GM23338 (cell line): ENCODE measurements around the gene SLC39A11. TPM values are rescaled to one million over a fixed set of nuclear protein-coding genes. Genes with fewer than 3 reads are reported as not detected.
"Not testable (repeated sequence)": the region's sequence is repeated elsewhere in the genome, so short reads cannot be mapped to it uniquely, and the experiment has no call there.

Source experiments
- ATAC-seq: fragments of 200-7000 bp; cut with Tn5 transposase; 3 replicates; pipeline ENCODE4 v1.9.1; 2020
- DNase-seq: peaks from one replicate; pipeline ENCODE4 v3.0.0-alpha.2; 2015; ENCODE audit warnings: low spot score
- H2AFZ ChIP-seq: fragments of 200-600 bp; sonication (generic); 2 replicates; pipeline ENCODE4 v1.8.0; 2016; ENCODE audit warnings: antibody characterized with exemption, mild to moderate bottlenecking, moderate library complexity
- H3F3A ChIP-seq: fragments of 200-600 bp; sonication (generic); replicated peaks from 2 replicates; pipeline ENCODE4 v1.8.0; 2017; ENCODE audit warnings: antibody characterized with exemption, mixed run types, low read depth
- H3K27ac ChIP-seq: fragments of 200-600 bp; sonication (generic); 2 replicates; pipeline ENCODE4 v1.6.1; 2016; ENCODE audit warnings: low read depth
- H3K27me3 ChIP-seq: fragments of 200-600 bp; sonication (generic); 2 replicates; pipeline ENCODE4 v1.8.0; 2016; ENCODE audit warnings: mild to moderate bottlenecking, mixed run types, moderate library complexity; ENCODE audit not compliant: insufficient read depth
- H3K36me3 ChIP-seq: fragments of 200-600 bp; sonication (generic); 2 replicates; pipeline ENCODE4 v1.8.0; 2016; ENCODE audit warnings: mild to moderate bottlenecking; ENCODE audit not compliant: insufficient read depth
- H3K4me1 ChIP-seq: fragments of 200-600 bp; sonication (generic); 2 replicates; pipeline ENCODE4 v1.8.0; 2016; ENCODE audit warnings: mild to moderate bottlenecking, moderate library complexity; ENCODE audit not compliant: insufficient read depth
- H3K4me2 ChIP-seq: fragments of 200-600 bp; sonication (generic); 2 replicates; pipeline ENCODE4 v1.7.1; 2017; ENCODE audit warnings: mixed run types
- H3K4me3 ChIP-seq: fragments of 200-600 bp; sonication (generic); 2 replicates; pipeline ENCODE4 v1.6.1; 2016; ENCODE audit warnings: mixed run types
- H3K79me2 ChIP-seq: fragments of 200-600 bp; sonication (generic); replicated peaks from 2 replicates; pipeline ENCODE4 v1.8.0; 2017; ENCODE audit warnings: mild to moderate bottlenecking; ENCODE audit not compliant: insufficient read depth
- H3K9me2 ChIP-seq: fragments of 200-600 bp; sonication (generic); 2 replicates; pipeline ENCODE4 v1.8.0; 2017; ENCODE audit not compliant: insufficient read depth
- H4K20me1 ChIP-seq: fragments of 200-600 bp; sonication (generic); replicated peaks from 2 replicates; pipeline ENCODE4 v1.8.0; 2017; ENCODE audit warnings: mild to moderate bottlenecking; ENCODE audit not compliant: insufficient read depth
- H3K27ac Mint-ChIP-seq: 2 replicates; pipeline ENCODE4 v1.8.0; 2020; ENCODE audit warnings: inconsistent platforms, mild to moderate bottlenecking, moderate library complexity, mixed read lengths
- H3K27me3 Mint-ChIP-seq: 3 replicates; pipeline ENCODE4 v1.8.0; 2022; ENCODE audit warnings: low read depth, mild to moderate bottlenecking, moderate library complexity, mixed read lengths, inconsistent platforms; ENCODE audit not compliant: insufficient read depth, poor library complexity
- H3K36me3 Mint-ChIP-seq: 3 replicates; pipeline ENCODE4 v1.8.0; 2021; ENCODE audit warnings: low read depth, mild to moderate bottlenecking, inconsistent platforms, moderate library complexity, mixed read lengths
- H3K4me1 Mint-ChIP-seq: 3 replicates; pipeline ENCODE4 v1.8.0; 2020; ENCODE audit warnings: mild to moderate bottlenecking, inconsistent platforms, mixed read lengths
- H3K4me3 Mint-ChIP-seq: 3 replicates; pipeline ENCODE4 v1.8.0; 2021; ENCODE audit warnings: moderate library complexity, mild to moderate bottlenecking, inconsistent platforms, mixed read lengths
- H3K9me3 Mint-ChIP-seq: 3 replicates; pipeline ENCODE4 v1.8.0; 2020; ENCODE audit warnings: moderate library complexity, mild to moderate bottlenecking, inconsistent platforms, mixed read lengths
- EZH2phosphoT487 ChIP-seq: fragments of 200-600 bp; sonication (generic); IDR thresholded peaks from one replicate; pipeline ENCODE4 v1.8.1; 2018; ENCODE audit warnings: antibody characterized with exemption; ENCODE audit not compliant: unreplicated experiment
- JUNB ChIP-seq: IDR thresholded peaks from one replicate; pipeline ENCODE4 v1.6.1; 2016; ENCODE audit warnings: antibody characterized with exemption; ENCODE audit not compliant: unreplicated experiment
- NANOG ChIP-seq: IDR thresholded peaks from 2 replicates; pipeline ENCODE4 v1.6.1; 2016; ENCODE audit warnings: antibody characterized with exemption, borderline replicate concordance
- POLR2AphosphoS5 ChIP-seq: IDR thresholded peaks from 2 replicates; pipeline ENCODE4 v1.6.1; 2016; ENCODE audit warnings: antibody characterized with exemption, low read depth
- STAT1 ChIP-seq: IDR thresholded peaks from one replicate; pipeline ENCODE4 v1.6.1; 2016; ENCODE audit warnings: antibody characterized with exemption; ENCODE audit not compliant: unreplicated experiment
- ZNF114 ChIP-seq: fragments of 250-450 bp; sonication (Bioruptor Pico); IDR thresholded peaks from 2 replicates; pipeline ENCODE4 v1.5.0; 2020; ENCODE audit warnings: mild to moderate bottlenecking, moderate library complexity
- ZNF331 ChIP-seq: fragments of 250-450 bp; sonication (Bioruptor Pico); IDR thresholded peaks from 2 replicates; pipeline ENCODE4 v1.5.0; 2020; ENCODE audit warnings: low read depth, mild to moderate bottlenecking, moderate library complexity
- polyA plus RNA-seq: library from polyadenylated mRNA; unstranded; fragments of >200 nt; fragmentation: Nextera tagmentation; extraction: Ambion mirVana; gene quantifications from 2 replicates; pipeline ENCODE4 v1.2.1, GENCODE V29; 2016
- total RNA-seq: library from RNA; depleted of rRNA; stranded (reverse); fragments of >200 nt; shearing (Covaris generic); gene quantifications from 2 replicates; pipeline ENCODE4 v1.2.3, GENCODE V29; 2014
- TF ChIP-seq, protein P1 (sequence below), 2 experiments: fragments of 200-600 bp in 1 of 2; sonication (generic) in 1 of 2; conservative IDR thresholded peaks; 2 replicates each; pipeline versions ENCODE4 v1.5.1 to v1.6.1; 2016 to 2017; ENCODE audit warnings: antibody characterized with exemption in 2 of 2, low read depth in 2 of 2, mild to moderate bottlenecking in 2 of 2, moderate library complexity in 1 of 2
- TF ChIP-seq, protein P2 (sequence below): IDR thresholded peaks from one replicate; pipeline ENCODE4 v1.6.1; 2018; ENCODE audit warnings: antibody characterized with exemption; ENCODE audit not compliant: unreplicated experiment
- TF ChIP-seq, protein P3 (sequence below): fragments of 250-450 bp; sonication (Bioruptor Pico); IDR thresholded peaks from 2 replicates; pipeline ENCODE4 v1.5.0; 2020; ENCODE audit warnings: mild to moderate bottlenecking, moderate library complexity
- TF ChIP-seq, protein P4 (sequence below): IDR thresholded peaks from 2 replicates; pipeline ENCODE4 v1.6.1; 2016; ENCODE audit warnings: antibody characterized with exemption

SLC39A11 gene
- total and polyA plus RNA-seq, 2 experiments from 2014 or later: 10.8 to 18.1 TPM

DNA sequence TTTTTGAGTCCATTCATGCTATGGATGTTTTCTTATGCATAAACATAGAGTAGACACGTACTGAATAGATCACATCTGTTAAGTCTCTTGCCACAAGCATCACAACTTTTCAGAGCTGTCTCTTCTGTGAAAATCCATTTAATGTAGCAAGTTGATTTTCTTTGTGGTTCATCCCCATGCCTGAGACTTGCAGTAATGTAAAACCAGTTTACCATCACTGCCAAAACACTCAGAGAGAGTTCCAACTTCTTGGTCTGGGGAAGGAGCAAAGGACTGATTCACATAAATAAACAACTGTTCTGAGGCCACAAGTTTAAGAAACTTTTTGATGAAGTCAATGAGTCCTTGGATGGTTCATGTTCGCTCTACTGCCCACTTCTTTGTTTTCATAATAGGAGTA, 24.8 kb downstream of the SLC39A11 start:
- H3K4me1 ChIP-seq, H3K4me3 Mint-ChIP-seq, H3K36me3 ChIP-seq, H3F3A ChIP-seq, H3K27me3 ChIP-seq, H3K9me2 ChIP-seq, H3K9me3 Mint-ChIP-seq, H3K4me3 ChIP-seq, H2AFZ ChIP-seq, H3K4me1 Mint-ChIP-seq, H3K4me2 ChIP-seq, DNase-seq, H3K79me2 ChIP-seq, H3K36me3 Mint-ChIP-seq, H3K27me3 Mint-ChIP-seq, H3K27ac Mint-ChIP-seq, H3K27ac ChIP-seq, H4K20me1 ChIP-seq, ATAC-seq: not testable (repeated sequence)

DNA sequence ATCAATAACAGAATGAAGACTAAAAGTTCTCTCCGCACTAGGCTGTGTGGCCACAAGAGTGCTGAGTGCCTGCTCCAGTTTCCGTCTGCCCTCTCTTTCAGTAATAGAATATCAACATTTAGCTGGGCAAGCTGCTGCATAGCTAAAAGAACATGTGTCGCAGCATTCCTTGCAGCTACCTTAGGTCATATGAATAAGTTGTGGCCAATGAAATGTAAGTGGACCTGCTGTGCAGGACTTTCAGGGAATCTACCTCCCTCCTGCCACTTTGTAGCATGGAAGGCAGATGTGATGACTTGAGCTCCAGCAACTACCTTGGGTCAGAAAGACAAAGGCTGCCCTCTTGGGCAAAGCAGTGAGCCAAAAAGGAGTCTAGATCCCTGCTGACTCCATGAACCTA, 25.4 kb downstream of the SLC39A11 start:
- ATAC-seq: no peak
- Mint-ChIP-seq H3K4me1 (no peaks in the 10 kb centered on the region), H3K36me3 (peaks cover 9% of the 10 kb centered on the region; the same call in 1 of the 3 replicates), H3K27me3 (no peaks in the 10 kb centered on the region), H3K9me3 (0 out of 3 replicates have a peak, but pooled peaks cover 3% of the 10 kb centered on the region), H3K27ac (no peak overlapping the region), H3K4me3 (no peak overlapping the region)
- no peak overlapping the region for H2AFZ ChIP-seq
- no peaks in the 10 kb centered on the region for H3K79me2 ChIP-seq
- H3F3A ChIP-seq: no peaks in the 10 kb centered on the region
- H3K27me3 ChIP-seq: no peaks in the 10 kb centered on the region
- H3K4me1 ChIP-seq: no peaks in the 10 kb centered on the region
- H3K36me3 ChIP-seq: no peaks in the 10 kb centered on the region
- no peak overlapping the region for H3K4me2 ChIP-seq
- H4K20me1 ChIP-seq: no peaks in the 10 kb centered on the region
- DNase-seq: no peak
- no peaks in the 10 kb centered on the region for H3K9me2 ChIP-seq
- H3K4me3 ChIP-seq: no peak overlapping the region
- no peak overlapping the region for H3K27ac ChIP-seq
- TF ChIP-seq, protein P1, sequence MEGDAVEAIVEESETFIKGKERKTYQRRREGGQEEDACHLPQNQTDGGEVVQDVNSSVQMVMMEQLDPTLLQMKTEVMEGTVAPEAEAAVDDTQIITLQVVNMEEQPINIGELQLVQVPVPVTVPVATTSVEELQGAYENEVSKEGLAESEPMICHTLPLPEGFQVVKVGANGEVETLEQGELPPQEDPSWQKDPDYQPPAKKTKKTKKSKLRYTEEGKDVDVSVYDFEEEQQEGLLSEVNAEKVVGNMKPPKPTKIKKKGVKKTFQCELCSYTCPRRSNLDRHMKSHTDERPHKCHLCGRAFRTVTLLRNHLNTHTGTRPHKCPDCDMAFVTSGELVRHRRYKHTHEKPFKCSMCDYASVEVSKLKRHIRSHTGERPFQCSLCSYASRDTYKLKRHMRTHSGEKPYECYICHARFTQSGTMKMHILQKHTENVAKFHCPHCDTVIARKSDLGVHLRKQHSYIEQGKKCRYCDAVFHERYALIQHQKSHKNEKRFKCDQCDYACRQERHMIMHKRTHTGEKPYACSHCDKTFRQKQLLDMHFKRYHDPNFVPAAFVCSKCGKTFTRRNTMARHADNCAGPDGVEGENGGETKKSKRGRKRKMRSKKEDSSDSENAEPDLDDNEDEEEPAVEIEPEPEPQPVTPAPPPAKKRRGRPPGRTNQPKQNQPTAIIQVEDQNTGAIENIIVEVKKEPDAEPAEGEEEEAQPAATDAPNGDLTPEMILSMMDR (conservative IDR thresholded peaks at IDR 0.05; ENCODE audit: low read depth in 2 of 2): no peak
- TF ChIP-seq ZNF114 (CRISPR knock-in tag) (no peak), ZNF331 (CRISPR knock-in tag) (no peak), JUNB (no peak), NANOG (no peak), STAT1 (no peak), POLR2AphosphoS5 (no peak), EZH2phosphoT487 (no peak)
- TF ChIP-seq, protein P2, sequence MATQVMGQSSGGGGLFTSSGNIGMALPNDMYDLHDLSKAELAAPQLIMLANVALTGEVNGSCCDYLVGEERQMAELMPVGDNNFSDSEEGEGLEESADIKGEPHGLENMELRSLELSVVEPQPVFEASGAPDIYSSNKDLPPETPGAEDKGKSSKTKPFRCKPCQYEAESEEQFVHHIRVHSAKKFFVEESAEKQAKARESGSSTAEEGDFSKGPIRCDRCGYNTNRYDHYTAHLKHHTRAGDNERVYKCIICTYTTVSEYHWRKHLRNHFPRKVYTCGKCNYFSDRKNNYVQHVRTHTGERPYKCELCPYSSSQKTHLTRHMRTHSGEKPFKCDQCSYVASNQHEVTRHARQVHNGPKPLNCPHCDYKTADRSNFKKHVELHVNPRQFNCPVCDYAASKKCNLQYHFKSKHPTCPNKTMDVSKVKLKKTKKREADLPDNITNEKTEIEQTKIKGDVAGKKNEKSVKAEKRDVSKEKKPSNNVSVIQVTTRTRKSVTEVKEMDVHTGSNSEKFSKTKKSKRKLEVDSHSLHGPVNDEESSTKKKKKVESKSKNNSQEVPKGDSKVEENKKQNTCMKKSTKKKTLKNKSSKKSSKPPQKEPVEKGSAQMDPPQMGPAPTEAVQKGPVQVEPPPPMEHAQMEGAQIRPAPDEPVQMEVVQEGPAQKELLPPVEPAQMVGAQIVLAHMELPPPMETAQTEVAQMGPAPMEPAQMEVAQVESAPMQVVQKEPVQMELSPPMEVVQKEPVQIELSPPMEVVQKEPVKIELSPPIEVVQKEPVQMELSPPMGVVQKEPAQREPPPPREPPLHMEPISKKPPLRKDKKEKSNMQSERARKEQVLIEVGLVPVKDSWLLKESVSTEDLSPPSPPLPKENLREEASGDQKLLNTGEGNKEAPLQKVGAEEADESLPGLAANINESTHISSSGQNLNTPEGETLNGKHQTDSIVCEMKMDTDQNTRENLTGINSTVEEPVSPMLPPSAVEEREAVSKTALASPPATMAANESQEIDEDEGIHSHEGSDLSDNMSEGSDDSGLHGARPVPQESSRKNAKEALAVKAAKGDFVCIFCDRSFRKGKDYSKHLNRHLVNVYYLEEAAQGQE: no peak
- TF ChIP-seq, protein P3, sequence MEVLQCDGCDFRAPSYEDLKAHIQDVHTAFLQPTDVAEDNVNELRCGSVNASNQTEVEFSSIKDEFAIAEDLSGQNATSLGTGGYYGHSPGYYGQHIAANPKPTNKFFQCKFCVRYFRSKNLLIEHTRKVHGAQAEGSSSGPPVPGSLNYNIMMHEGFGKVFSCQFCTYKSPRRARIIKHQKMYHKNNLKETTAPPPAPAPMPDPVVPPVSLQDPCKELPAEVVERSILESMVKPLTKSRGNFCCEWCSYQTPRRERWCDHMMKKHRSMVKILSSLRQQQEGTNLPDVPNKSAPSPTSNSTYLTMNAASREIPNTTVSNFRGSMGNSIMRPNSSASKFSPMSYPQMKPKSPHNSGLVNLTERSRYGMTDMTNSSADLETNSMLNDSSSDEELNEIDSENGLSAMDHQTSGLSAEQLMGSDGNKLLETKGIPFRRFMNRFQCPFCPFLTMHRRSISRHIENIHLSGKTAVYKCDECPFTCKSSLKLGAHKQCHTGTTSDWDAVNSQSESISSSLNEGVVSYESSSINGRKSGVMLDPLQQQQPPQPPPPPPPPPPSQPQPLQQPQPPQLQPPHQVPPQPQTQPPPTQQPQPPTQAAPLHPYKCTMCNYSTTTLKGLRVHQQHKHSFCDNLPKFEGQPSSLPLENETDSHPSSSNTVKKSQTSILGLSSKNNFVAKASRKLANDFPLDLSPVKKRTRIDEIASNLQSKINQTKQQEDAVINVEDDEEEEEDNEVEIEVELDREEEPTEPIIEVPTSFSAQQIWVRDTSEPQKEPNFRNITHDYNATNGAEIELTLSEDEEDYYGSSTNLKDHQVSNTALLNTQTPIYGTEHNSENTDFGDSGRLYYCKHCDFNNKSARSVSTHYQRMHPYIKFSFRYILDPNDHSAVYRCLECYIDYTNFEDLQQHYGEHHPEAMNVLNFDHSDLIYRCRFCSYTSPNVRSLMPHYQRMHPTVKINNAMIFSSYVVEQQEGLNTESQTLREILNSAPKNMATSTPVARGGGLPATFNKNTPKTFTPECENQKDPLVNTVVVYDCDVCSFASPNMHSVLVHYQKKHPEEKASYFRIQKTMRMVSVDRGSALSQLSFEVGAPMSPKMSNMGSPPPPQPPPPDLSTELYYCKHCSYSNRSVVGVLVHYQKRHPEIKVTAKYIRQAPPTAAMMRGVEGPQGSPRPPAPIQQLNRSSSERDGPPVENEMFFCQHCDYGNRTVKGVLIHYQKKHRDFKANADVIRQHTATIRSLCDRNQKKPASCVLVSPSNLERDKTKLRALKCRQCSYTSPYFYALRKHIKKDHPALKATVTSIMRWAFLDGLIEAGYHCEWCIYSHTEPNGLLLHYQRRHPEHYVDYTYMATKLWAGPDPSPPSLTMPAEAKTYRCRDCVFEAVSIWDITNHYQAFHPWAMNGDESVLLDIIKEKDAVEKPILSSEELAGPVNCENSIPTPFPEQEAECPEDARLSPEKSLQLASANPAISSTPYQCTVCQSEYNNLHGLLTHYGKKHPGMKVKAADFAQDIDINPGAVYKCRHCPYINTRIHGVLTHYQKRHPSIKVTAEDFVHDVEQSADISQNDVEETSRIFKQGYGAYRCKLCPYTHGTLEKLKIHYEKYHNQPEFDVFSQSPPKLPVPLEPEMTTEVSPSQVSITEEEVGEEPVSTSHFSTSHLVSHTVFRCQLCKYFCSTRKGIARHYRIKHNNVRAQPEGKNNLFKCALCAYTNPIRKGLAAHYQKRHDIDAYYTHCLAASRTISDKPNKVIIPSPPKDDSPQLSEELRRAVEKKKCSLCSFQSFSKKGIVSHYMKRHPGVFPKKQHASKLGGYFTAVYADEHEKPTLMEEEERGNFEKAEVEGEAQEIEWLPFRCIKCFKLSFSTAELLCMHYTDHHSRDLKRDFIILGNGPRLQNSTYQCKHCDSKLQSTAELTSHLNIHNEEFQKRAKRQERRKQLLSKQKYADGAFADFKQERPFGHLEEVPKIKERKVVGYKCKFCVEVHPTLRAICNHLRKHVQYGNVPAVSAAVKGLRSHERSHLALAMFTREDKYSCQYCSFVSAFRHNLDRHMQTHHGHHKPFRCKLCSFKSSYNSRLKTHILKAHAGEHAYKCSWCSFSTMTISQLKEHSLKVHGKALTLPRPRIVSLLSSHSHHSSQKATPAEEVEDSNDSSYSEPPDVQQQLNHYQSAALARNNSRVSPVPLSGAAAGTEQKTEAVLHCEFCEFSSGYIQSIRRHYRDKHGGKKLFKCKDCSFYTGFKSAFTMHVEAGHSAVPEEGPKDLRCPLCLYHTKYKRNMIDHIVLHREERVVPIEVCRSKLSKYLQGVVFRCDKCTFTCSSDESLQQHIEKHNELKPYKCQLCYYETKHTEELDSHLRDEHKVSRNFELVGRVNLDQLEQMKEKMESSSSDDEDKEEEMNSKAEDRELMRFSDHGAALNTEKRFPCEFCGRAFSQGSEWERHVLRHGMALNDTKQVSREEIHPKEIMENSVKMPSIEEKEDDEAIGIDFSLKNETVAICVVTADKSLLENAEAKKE (CRISPR knock-in tag): no peak
- TF ChIP-seq, protein P4, sequence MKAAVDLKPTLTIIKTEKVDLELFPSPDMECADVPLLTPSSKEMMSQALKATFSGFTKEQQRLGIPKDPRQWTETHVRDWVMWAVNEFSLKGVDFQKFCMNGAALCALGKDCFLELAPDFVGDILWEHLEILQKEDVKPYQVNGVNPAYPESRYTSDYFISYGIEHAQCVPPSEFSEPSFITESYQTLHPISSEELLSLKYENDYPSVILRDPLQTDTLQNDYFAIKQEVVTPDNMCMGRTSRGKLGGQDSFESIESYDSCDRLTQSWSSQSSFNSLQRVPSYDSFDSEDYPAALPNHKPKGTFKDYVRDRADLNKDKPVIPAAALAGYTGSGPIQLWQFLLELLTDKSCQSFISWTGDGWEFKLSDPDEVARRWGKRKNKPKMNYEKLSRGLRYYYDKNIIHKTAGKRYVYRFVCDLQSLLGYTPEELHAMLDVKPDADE: no peak
